ENCODE results near the gene ZDHHC15.
"Not testable (repeated sequence)": the region's sequence is repeated elsewhere in the genome, so short reads cannot be mapped to it uniquely, and the experiment has no call there.

- not testable (repeated sequence) for TF ChIP-seq CTCF, POLR2A (IDR thresholded peaks at IDR 0.05)
Observed at GRCh38 chrX:75560544-75560943, 37.7 kb upstream of the ZDHHC15 start.

All from body of pancreas (tissue), 4 donors.